Choroid plexus epithelial cell (primary cell): ENCODE measurements around the gene RASL10A.

Source experiments
- DNase-seq: peaks from one replicate; pipeline ENCODE4 v3.0.0-alpha.2; 2010; ENCODE audit warnings: low read depth
- H3K4me3 ChIP-seq: 2 replicates; pipeline ENCODE4 v1.5.1; 2011; ENCODE audit warnings: low read depth, mild to moderate bottlenecking, control low read depth, low read length, moderate library complexity
- TF ChIP-seq, protein P1 (sequence below): conservative IDR thresholded peaks from 2 replicates; pipeline ENCODE4 v1.5.1; 2011; ENCODE audit warnings: low read depth, mild to moderate bottlenecking, control low read depth, inconsistent platforms, low read length, moderate library complexity

RASL10A gene

DNA sequence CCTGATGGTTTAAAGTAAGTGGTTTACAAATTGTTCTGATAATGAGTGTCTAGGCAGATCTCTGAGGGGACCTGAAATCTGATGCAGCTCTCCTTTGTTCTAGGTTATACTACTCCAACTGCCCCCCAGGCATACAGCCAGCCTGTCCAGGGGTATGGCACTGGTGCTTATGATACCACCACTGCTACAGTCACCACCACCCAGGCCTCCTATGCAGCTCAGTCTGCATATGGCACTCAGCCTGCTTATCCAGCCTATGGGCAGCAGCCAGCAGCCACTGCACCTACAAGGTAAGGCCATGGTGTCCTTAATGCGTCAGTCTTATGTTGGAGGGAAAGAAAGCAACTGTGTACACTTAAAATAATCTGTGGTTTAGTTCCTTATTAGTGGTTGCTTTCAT lies 37.6 kb downstream of the RASL10A start:
- TF ChIP-seq, protein P1, sequence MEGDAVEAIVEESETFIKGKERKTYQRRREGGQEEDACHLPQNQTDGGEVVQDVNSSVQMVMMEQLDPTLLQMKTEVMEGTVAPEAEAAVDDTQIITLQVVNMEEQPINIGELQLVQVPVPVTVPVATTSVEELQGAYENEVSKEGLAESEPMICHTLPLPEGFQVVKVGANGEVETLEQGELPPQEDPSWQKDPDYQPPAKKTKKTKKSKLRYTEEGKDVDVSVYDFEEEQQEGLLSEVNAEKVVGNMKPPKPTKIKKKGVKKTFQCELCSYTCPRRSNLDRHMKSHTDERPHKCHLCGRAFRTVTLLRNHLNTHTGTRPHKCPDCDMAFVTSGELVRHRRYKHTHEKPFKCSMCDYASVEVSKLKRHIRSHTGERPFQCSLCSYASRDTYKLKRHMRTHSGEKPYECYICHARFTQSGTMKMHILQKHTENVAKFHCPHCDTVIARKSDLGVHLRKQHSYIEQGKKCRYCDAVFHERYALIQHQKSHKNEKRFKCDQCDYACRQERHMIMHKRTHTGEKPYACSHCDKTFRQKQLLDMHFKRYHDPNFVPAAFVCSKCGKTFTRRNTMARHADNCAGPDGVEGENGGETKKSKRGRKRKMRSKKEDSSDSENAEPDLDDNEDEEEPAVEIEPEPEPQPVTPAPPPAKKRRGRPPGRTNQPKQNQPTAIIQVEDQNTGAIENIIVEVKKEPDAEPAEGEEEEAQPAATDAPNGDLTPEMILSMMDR = no peak
- no peak for DNase-seq

DNA sequence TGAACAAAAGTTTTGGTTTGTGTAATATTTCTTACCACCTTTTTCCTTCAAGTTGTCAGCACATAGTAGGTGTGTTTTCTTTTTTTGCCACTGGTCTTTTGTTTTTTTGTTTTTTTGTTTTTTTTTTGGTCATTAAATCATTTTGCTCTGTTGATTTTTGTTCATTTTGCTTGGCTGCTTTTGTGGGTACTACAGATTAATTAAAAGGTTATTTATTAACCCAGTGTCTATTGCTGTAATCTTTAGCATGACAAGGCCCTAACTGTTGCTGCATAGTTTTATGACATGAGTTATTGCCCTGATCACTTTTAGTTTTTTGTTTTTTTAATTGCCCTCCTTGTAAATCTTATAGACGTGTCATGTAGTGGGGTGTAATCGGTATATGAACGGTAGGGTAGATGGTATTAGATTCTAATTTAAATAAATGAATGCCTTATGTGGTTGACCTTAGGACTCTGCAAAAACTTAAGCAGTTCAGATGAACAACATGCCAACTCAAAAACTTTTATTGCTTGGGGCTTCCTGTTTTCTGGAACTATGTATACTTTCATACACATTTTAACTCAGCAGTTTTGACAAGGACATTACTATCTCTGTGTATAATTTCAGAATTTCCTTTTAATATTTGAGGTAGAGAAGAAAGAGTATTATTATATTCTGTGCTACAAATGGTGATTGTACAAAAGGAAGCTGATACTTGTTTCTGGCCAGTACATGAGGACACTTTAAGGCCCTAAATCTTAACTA lies 39.5 kb downstream of the RASL10A start:
- H3K4me3 ChIP-seq = no peak overlapping the region
- TF ChIP-seq, protein P1 = no peak
- DNase-seq = no peak

More for the DNA sequence above, 37.6 kb downstream of the RASL10A start:
- no peak overlapping the region for H3K4me3 ChIP-seq

DNA sequence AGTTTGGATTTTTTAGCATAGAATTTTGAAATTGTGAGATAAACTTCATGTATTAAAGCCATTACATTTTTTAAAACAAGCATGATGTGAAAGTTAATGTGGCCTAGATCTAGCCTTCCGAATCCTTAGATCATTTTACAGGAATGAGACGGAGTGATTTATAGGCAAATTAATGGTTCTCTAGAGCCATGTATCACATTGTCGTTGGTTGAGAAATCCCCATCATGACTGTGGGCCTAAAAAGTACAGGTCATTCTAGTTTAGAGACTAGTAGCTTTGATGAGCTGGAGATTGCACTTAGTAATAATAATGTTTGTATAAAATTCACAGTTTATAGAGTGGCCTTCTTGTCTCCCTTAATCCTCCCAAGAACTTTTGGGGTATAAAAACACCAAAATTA lies 40.3 kb downstream of the RASL10A start:
- no peak overlapping the region for H3K4me3 ChIP-seq
- DNase-seq = no peak
- TF ChIP-seq, protein P1 = no peak

DNA sequence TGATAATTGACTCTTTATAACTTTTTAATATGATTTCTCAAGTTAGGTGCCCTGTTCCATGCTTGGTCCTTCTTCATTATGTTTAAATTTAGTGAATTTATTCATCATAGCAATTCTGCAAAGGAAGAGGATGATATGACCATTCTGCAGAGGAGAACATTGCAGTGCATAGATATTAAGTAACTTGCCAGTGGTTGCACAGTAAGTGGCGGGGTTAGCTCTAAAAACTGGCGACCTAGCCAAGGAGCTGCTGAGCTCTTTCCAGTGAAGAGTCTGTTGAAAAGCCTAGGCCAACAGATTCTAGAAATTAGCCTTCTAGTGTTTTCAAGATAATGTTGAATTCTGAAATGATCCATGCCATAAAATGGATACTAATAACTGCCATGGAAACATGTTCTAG lies 42.9 kb downstream of the RASL10A start:
- no peak for DNase-seq
- TF ChIP-seq, protein P1 = no peak
- no peak overlapping the region for H3K4me3 ChIP-seq

DNA sequence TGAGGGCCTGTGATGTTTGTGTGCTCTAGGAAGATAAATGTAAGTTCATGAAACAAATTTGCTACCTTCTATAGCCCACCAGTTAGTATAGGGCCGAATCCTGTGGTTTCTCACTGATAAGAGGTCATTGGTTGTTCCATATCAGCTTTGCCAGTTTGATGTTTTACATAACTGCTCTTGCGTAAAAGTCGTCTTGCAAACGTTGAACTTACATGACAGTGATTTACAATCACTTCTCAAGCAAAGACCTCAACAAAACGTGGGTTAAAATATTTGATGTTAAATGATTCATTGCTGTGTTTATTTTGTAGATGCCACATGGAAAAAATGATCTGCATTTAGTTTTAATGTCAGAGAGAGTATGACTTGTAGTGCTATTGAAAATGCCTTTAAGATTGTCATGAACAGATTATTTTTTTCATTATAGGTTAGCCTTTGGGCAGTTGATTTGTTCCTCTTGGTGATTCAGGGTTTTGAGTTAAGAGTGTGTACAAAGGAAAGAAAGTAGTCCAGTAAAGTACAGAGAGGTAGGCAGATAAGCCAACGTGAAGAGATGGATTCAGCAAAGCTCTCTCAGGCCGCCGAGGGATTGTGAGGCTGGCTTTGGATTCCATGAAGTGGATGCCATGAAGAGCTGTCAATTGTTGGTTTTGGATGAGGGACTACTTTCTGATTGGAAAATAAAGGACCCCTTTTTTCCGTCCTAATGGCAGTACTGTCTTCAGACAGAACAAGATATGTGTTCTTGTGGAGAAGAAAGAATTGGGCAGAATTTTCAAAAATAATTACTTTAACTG lies 44.8 kb downstream of the RASL10A start:
- DNase-seq = peak; percentile 28

DNA sequence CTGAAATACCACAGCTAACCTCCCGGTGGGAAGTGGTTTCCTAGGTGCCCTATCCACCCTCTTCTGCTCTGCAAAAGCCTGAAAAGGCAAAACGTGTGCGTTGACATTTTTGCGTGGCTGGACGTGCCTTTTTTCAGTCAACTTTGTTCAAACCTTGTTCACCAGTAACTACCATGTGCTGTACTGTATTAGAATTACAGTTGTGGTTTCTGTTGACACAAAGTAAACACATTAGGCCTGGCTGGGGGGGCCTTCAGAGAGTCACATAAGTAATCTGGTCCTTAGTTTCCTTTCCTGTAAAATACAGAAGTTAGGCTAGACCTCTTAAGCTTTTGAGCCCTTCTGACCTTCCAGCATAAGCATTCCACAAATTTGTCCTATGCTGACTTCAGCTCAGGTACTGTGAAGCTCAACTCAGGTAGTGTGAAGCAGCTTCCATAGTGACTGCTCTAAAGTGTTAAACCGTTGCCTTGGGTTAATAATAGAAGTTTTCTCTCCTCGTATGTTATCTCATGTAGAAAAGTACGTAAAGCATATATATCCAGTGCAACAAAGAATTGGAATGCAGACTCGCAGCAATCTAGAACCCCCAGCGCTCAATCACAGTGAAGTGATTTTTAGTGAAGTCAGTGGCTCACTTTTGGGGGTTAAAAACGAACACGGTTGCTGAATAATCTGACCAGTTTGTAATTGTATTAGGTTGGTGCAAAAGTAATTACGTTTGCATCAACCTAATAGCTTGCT lies 45.6 kb downstream of the RASL10A start:
- DNase-seq = peak; percentile 40
- H3K4me3 ChIP-seq = peak overlapping the region; percentile 90
- TF ChIP-seq, protein P1 = no peak

More for the DNA sequence above, 44.8 kb downstream of the RASL10A start:
- TF ChIP-seq, protein P1 = no peak
- peak overlapping the region; percentile 90 for H3K4me3 ChIP-seq
